LNCAP (cell line): ENCODE data around the gene GABPB2.

ENCODE experiments used
- CTCF ChIP-seq: fragments of 450-650 bp; IDR thresholded peaks from 2 replicates; pipeline ENCODE4 v1.5.1; 2017; ENCODE audit warnings: mild to moderate bottlenecking

The GABPB2 gene

GRCh38 chr1:151085953-151086559, 15.5 kb downstream of the GABPB2 start:
- TF ChIP-seq CTCF: no peak

- TF ChIP-seq CTCF: no peak
Measured at GRCh38 chr1:151098126-151098525, 27.6 kb downstream of the GABPB2 start.

- TF ChIP-seq CTCF: no peak
Measured at GRCh38 chr1:151104630-151105029, 34.1 kb downstream of the GABPB2 start.

- TF ChIP-seq CTCF: no peak
Measured at GRCh38 chr1:151106894-151107293, 36.3 kb downstream of the GABPB2 start.

DNA sequence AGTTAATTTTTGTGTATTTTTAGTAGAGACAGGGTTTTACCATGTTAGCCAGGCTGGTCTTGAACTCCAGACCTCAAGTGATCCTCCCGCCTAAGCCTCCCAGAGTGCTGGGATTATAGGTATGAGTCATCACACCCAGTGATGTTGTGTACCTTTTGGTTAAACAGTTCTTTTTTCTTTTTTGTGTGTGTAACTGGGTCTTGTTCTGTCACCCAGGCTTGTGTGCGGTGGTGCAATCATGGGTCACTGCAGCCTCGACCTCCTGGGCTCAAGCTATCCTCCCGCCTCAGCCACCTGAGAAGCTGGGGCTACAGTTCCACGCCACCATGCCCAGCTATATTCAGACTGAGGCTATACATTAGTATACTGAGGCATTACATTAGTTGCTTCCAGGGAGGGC, 37.8 kb downstream of the GABPB2 start:
- TF ChIP-seq CTCF: no peak

GRCh38 chr1:151113877-151114276, 43.3 kb downstream of the GABPB2 start:
- TF ChIP-seq CTCF: no peak

GRCh38 chr1:151124763-151125403, 54.3 kb downstream of the GABPB2 start:
- no peak for TF ChIP-seq CTCF
